ENCODE measurements around the gene MT1A.

DNA sequence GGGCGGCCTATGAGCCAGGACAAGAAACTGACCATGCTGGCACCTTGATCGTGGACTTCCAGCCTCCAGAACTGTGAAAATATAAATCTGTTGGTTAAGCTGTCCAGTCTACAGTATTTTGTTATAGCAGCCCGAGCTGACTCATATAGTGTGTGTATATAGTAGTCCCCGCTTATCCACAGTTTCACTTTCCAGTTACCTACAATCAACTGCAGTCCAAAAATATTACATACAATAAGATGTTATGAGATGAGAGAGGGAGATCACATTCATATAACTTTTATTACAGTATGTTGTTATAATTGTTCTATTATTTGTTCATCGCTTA, 44.2 kb upstream of the MT1A start:
- TF ChIP-seq, protein P1, sequence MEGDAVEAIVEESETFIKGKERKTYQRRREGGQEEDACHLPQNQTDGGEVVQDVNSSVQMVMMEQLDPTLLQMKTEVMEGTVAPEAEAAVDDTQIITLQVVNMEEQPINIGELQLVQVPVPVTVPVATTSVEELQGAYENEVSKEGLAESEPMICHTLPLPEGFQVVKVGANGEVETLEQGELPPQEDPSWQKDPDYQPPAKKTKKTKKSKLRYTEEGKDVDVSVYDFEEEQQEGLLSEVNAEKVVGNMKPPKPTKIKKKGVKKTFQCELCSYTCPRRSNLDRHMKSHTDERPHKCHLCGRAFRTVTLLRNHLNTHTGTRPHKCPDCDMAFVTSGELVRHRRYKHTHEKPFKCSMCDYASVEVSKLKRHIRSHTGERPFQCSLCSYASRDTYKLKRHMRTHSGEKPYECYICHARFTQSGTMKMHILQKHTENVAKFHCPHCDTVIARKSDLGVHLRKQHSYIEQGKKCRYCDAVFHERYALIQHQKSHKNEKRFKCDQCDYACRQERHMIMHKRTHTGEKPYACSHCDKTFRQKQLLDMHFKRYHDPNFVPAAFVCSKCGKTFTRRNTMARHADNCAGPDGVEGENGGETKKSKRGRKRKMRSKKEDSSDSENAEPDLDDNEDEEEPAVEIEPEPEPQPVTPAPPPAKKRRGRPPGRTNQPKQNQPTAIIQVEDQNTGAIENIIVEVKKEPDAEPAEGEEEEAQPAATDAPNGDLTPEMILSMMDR (IDR thresholded peaks at IDR 0.05), result no peak
- no peak for TF ChIP-seq POLR2A (IDR thresholded peaks at IDR 0.05)

Measured in thyroid gland (tissue), 4 donors.